Activated naive CD8-positive, alpha-beta T cell treated with anti-CD3 and anti-CD28 coated beads, Interleukin-2, amount 10 ng/mL, durations not matched to agents 7 days and 5 days (primary cell): ENCODE measurements around the gene NDUFB11. TPM values are rescaled to one million over a fixed set of nuclear protein-coding genes. Genes with fewer than 3 reads are reported as not detected.

ENCODE experiments used
- ATAC-seq: fragments of 150-1000 bp; cut with Tn5 transposase; one replicate; pipeline ENCODE4 v1.10.0; 2021; ENCODE audit warnings: low read depth, moderate library complexity
- POLR2A ChIA-PET: fragments of 350-600 bp; sonication (Branson Sonifier 250); formaldehyde crosslinking; loops from one replicate; lab custom pipeline; 2021; ENCODE audit warnings: antibody characterized with exemption; lab: Charles Lee
- DNase-seq: peaks from one replicate; pipeline ENCODE4 v3.0.0; 2021
- H3K27ac Mint-ChIP-seq: one replicate; pipeline ENCODE4 v1.8.0; 2022; ENCODE audit warnings: mild to moderate bottlenecking, mixed read lengths
- H3K27me3 Mint-ChIP-seq: one replicate; pipeline ENCODE4 v1.8.0; 2022; ENCODE audit warnings: mild to moderate bottlenecking, moderate library complexity, mixed read lengths
- H3K36me3 Mint-ChIP-seq: one replicate; pipeline ENCODE4 v1.8.0; 2021; ENCODE audit warnings: mild to moderate bottlenecking, mixed read lengths
- H3K4me1 Mint-ChIP-seq: one replicate; pipeline ENCODE4 v1.8.0; 2021; ENCODE audit warnings: mixed read lengths
- H3K4me3 Mint-ChIP-seq: one replicate; pipeline ENCODE4 v1.8.0; 2022; ENCODE audit warnings: mild to moderate bottlenecking, moderate library complexity, mixed read lengths
- H3K9me3 Mint-ChIP-seq: one replicate; pipeline ENCODE4 v1.8.0; 2021; ENCODE audit warnings: mixed read lengths
- total RNA-seq, 2 experiments: library from RNA; stranded (reverse); gene quantifications; one replicate each; pipeline ENCODE4 v1.2.3, GENCODE V29; 2021

Gene NDUFB11
- total RNA-seq, 2 experiments from 2014 or later = 71.7 to 78.7 TPM

- Mint-ChIP-seq H3K36me3 (peaks cover 6% of the 10 kb centered on the region), H3K4me3 (no peak overlapping the region), H3K9me3 (no peaks in the 10 kb centered on the region), H3K27me3 (no peaks in the 10 kb centered on the region), H3K27ac (no peak overlapping the region), H3K4me1 (peaks cover 2% of the 10 kb centered on the region)
- ATAC-seq (no peak), DNase-seq (no peak)
- POLR2A ChIA-PET = interaction anchor here (0.7 kb wide), 1 partner anchor 129 kb away, joined by 4 read pairs; no protein-coding TSS in a partner anchor
Observed at GRCh38 chrX:47170861-47171692, 26.6 kb upstream of the NDUFB11 start.

GRCh38 chrX:47169726-47170515 lies 25.4 kb upstream of the NDUFB11 start:
- no peaks in the 10 kb centered on the region for H3K9me3 Mint-ChIP-seq
- peaks cover 2% of the 10 kb centered on the region for H3K4me1 Mint-ChIP-seq
- POLR2A ChIA-PET = no interaction called here
- H3K27ac Mint-ChIP-seq = no peak overlapping the region
- no peaks in the 10 kb centered on the region for H3K27me3 Mint-ChIP-seq
- H3K36me3 Mint-ChIP-seq = peaks cover 7% of the 10 kb centered on the region
- no peak for DNase-seq
- no peak for ATAC-seq
- no peak overlapping the region for H3K4me3 Mint-ChIP-seq

- peaks cover 2% of the 10 kb centered on the region for H3K4me1 Mint-ChIP-seq
- H3K27ac Mint-ChIP-seq = no peak overlapping the region
- POLR2A ChIA-PET = no interaction called here
- DNase-seq (no peak), ATAC-seq (no peak)
- H3K4me3 Mint-ChIP-seq = no peak overlapping the region
- H3K27me3 Mint-ChIP-seq = no peaks in the 10 kb centered on the region
- H3K36me3 Mint-ChIP-seq = peaks cover 7% of the 10 kb centered on the region
- H3K9me3 Mint-ChIP-seq = peaks cover 1% of the 10 kb centered on the region
Observed at GRCh38 chrX:47169273-47169672, 24.8 kb upstream of the NDUFB11 start.

- no peak overlapping the region for H3K4me3 Mint-ChIP-seq
- ATAC-seq (no peak), DNase-seq (no peak)
- H3K4me1 Mint-ChIP-seq = peaks cover 2% of the 10 kb centered on the region
- peak overlapping the region; percentile 25 for H3K27ac Mint-ChIP-seq
- H3K36me3 Mint-ChIP-seq = peaks cover 5% of the 10 kb centered on the region
- no peaks in the 10 kb centered on the region for H3K27me3 Mint-ChIP-seq
- H3K9me3 Mint-ChIP-seq = peaks cover 1% of the 10 kb centered on the region
- POLR2A ChIA-PET = no interaction called here
Observed at GRCh38 chrX:47168495-47169073, 24.1 kb upstream of the NDUFB11 start.

GRCh38 chrX:47166126-47166525 lies 21.6 kb upstream of the NDUFB11 start:
- Mint-ChIP-seq H3K27me3 (no peaks in the 10 kb centered on the region), H3K9me3 (peaks cover 1% of the 10 kb centered on the region), H3K36me3 (peaks cover 8% of the 10 kb centered on the region), H3K27ac (no peak overlapping the region), H3K4me1 (peaks cover 3% of the 10 kb centered on the region), H3K4me3 (no peak overlapping the region)
- POLR2A ChIA-PET = interaction anchor here (0.9 kb wide), 1 partner anchor 21 kb away, joined by 3 read pairs; the partner anchor contains the start of gene RBM10
- no peak for ATAC-seq
- DNase-seq = no peak

- DNase-seq = no peak
- H3K9me3 Mint-ChIP-seq = peaks cover 1% of the 10 kb centered on the region
- no peak for ATAC-seq
- no peak overlapping the region for H3K4me3 Mint-ChIP-seq
- peaks cover 8% of the 10 kb centered on the region for H3K36me3 Mint-ChIP-seq
- H3K27me3 Mint-ChIP-seq = no peaks in the 10 kb centered on the region
- POLR2A ChIA-PET = no interaction called here
- H3K4me1 Mint-ChIP-seq = peaks cover 3% of the 10 kb centered on the region
- H3K27ac Mint-ChIP-seq = no peak overlapping the region
Observed at GRCh38 chrX:47164420-47164819, 19.9 kb upstream of the NDUFB11 start.

GRCh38 chrX:47162927-47163583 lies 18.6 kb upstream of the NDUFB11 start:
- Mint-ChIP-seq H3K4me3 (no peak overlapping the region), H3K36me3 (peaks cover 11% of the 10 kb centered on the region), H3K27ac (no peak overlapping the region), H3K4me1 (peaks cover 2% of the 10 kb centered on the region), H3K27me3 (no peaks in the 10 kb centered on the region), H3K9me3 (peaks cover 1% of the 10 kb centered on the region)
- DNase-seq = no peak
- no peak for ATAC-seq
- POLR2A ChIA-PET = no interaction called here

- no peak overlapping the region for H3K4me3 Mint-ChIP-seq
- H3K27me3 Mint-ChIP-seq = no peaks in the 10 kb centered on the region
- no peak overlapping the region for H3K27ac Mint-ChIP-seq
- H3K36me3 Mint-ChIP-seq = peaks cover 15% of the 10 kb centered on the region
- H3K4me1 Mint-ChIP-seq = peaks cover 2% of the 10 kb centered on the region
- ATAC-seq (no peak), DNase-seq (no peak)
- H3K9me3 Mint-ChIP-seq = peaks cover 1% of the 10 kb centered on the region
- POLR2A ChIA-PET = interaction anchor here (0.6 kb wide), 1 partner anchor 391 kb away, joined by 8 read pairs; no protein-coding TSS in a partner anchor
Observed at GRCh38 chrX:47160781-47161180, 16.3 kb upstream of the NDUFB11 start.

- H3K36me3 Mint-ChIP-seq = peaks cover 12% of the 10 kb centered on the region
- POLR2A ChIA-PET = no interaction called here
- H3K9me3 Mint-ChIP-seq = no peaks in the 10 kb centered on the region
- peaks cover 2% of the 10 kb centered on the region for H3K4me1 Mint-ChIP-seq
- H3K4me3 Mint-ChIP-seq = no peak overlapping the region
- ATAC-seq (no peak), DNase-seq (no peak)
- no peak overlapping the region for H3K27ac Mint-ChIP-seq
- no peaks in the 10 kb centered on the region for H3K27me3 Mint-ChIP-seq
Observed at GRCh38 chrX:47158781-47159180, 14.3 kb upstream of the NDUFB11 start.

GRCh38 chrX:47158131-47158530 lies 13.6 kb upstream of the NDUFB11 start:
- Mint-ChIP-seq H3K27me3 (no peaks in the 10 kb centered on the region), H3K27ac (no peak overlapping the region), H3K9me3 (no peaks in the 10 kb centered on the region), H3K4me1 (peaks cover 2% of the 10 kb centered on the region), H3K36me3 (peaks cover 14% of the 10 kb centered on the region), H3K4me3 (no peak overlapping the region)
- DNase-seq (no peak), ATAC-seq (no peak)
- POLR2A ChIA-PET = no interaction called here

- DNase-seq = no peak
- H3K4me1 Mint-ChIP-seq = peaks cover 1% of the 10 kb centered on the region
- POLR2A ChIA-PET = interaction anchor here (0.6 kb wide), 1 partner anchor 302 kb away, joined by 7 read pairs; no protein-coding TSS in a partner anchor
- H3K27ac Mint-ChIP-seq = no peak overlapping the region
- no peak overlapping the region for H3K4me3 Mint-ChIP-seq
- H3K9me3 Mint-ChIP-seq = no peaks in the 10 kb centered on the region
- no peaks in the 10 kb centered on the region for H3K27me3 Mint-ChIP-seq
- peaks cover 11% of the 10 kb centered on the region for H3K36me3 Mint-ChIP-seq
- ATAC-seq = no peak
Observed at GRCh38 chrX:47156611-47157520, 12.4 kb upstream of the NDUFB11 start.

- Mint-ChIP-seq H3K27ac (no peak overlapping the region), H3K4me3 (no peak overlapping the region), H3K9me3 (no peaks in the 10 kb centered on the region), H3K4me1 (peaks cover 9% of the 10 kb centered on the region), H3K36me3 (peaks cover 21% of the 10 kb centered on the region), H3K27me3 (no peaks in the 10 kb centered on the region)
- POLR2A ChIA-PET = interaction anchor here (0.7 kb wide), 1 partner anchor 353 kb away, joined by 3 read pairs; no protein-coding TSS in a partner anchor
- ATAC-seq (no peak), DNase-seq (no peak)
Observed at GRCh38 chrX:47151435-47151834, 6.9 kb upstream of the NDUFB11 start.
